HG03139 (cell line): ENCODE data around the gene PLXNA4.

ENCODE experiments used
- ATAC-seq: cut with Tn5 transposase; IDR thresholded peaks from one replicate; pipeline ENCODE4 v1.9.1; 2021; ENCODE audit not compliant: unreplicated experiment

The PLXNA4 gene

GRCh38 chr7:132286836-132287235 lies 289.4 kb downstream of the PLXNA4 start:
- ATAC-seq = no peak

- ATAC-seq = no peak
Observed at GRCh38 chr7:132280335-132280734, 295.9 kb downstream of the PLXNA4 start.

- no peak for ATAC-seq
Observed at GRCh38 chr7:132279718-132280117, 296.6 kb downstream of the PLXNA4 start.

- no peak for ATAC-seq
Observed at GRCh38 chr7:132276976-132277725, 299.1 kb downstream of the PLXNA4 start.

GRCh38 chr7:132276234-132276630 lies 300.0 kb downstream of the PLXNA4 start:
- no peak for ATAC-seq

- no peak for ATAC-seq
Observed at GRCh38 chr7:132275416-132276233, 300.6 kb downstream of the PLXNA4 start.

- no peak for ATAC-seq
Observed at GRCh38 chr7:132272763-132273371, 303.4 kb downstream of the PLXNA4 start.

GRCh38 chr7:132270517-132270916 lies 305.8 kb downstream of the PLXNA4 start:
- ATAC-seq = no peak

- no peak for ATAC-seq
Observed at GRCh38 chr7:132269718-132270117, 306.6 kb downstream of the PLXNA4 start.

- no peak for ATAC-seq
Observed at GRCh38 chr7:132263151-132263550, 313.1 kb downstream of the PLXNA4 start.

GRCh38 chr7:132262160-132262470 lies 314.2 kb downstream of the PLXNA4 start:
- ATAC-seq = no peak

- no peak for ATAC-seq
Observed at GRCh38 chr7:132261327-132262159, 314.7 kb downstream of the PLXNA4 start.

- no peak for ATAC-seq
Observed at GRCh38 chr7:132258231-132258630, 318.0 kb downstream of the PLXNA4 start.

- ATAC-seq = no peak
Observed at GRCh38 chr7:132257253-132257652, 319.0 kb downstream of the PLXNA4 start.

- no peak for ATAC-seq
Observed at GRCh38 chr7:132256721-132257212, 319.5 kb downstream of the PLXNA4 start.

GRCh38 chr7:132255898-132256297 lies 320.4 kb downstream of the PLXNA4 start:
- ATAC-seq = no peak

GRCh38 chr7:132255115-132255797 lies 321.0 kb downstream of the PLXNA4 start:
- ATAC-seq = no peak

GRCh38 chr7:132254455-132254854 lies 321.8 kb downstream of the PLXNA4 start:
- no peak for ATAC-seq

- no peak for ATAC-seq
Observed at GRCh38 chr7:132252793-132253100, 323.5 kb downstream of the PLXNA4 start.

GRCh38 chr7:132251327-132251659 lies 325.0 kb downstream of the PLXNA4 start:
- ATAC-seq = no peak
